H1 (cell line): Measurements from ENCODE around the gene FMC1.

Experiments
- CTCF ChIP-seq, 3 experiments: IDR thresholded peaks; 1 replicate in 2 of 3; 2 replicates in 1 of 3; pipeline versions ENCODE4 v1.5.1 to v1.6.1; 2011; ENCODE audit warnings: low read length in 3 of 3, mild to moderate bottlenecking in 3 of 3, inconsistent platforms in 2 of 3, low read depth in 1 of 3, moderate library complexity in 1 of 3; ENCODE audit not compliant: insufficient read depth in 1 of 3; ENCODE audit errors: control extremely low read depth in 1 of 3
- GABPA ChIP-seq: IDR thresholded peaks from 2 replicates; pipeline ENCODE4 v1.6.1; 2011; ENCODE audit warnings: mild to moderate bottlenecking, low read length, moderate library complexity, borderline replicate concordance; ENCODE audit not compliant: insufficient read depth
- JUND ChIP-seq: IDR thresholded peaks from 2 replicates; pipeline ENCODE4 v1.6.1; 2011; ENCODE audit warnings: mild to moderate bottlenecking, improper control_type of control experiment, low read length
- MAFK ChIP-seq: IDR thresholded peaks from 2 replicates; pipeline ENCODE4 v1.6.1; 2012; ENCODE audit warnings: low read depth, mild to moderate bottlenecking, improper control_type of control experiment, low read length
- MAX ChIP-seq: IDR thresholded peaks from 2 replicates; pipeline ENCODE4 v1.6.1; 2012; ENCODE audit warnings: inconsistent platforms
- POLR2AphosphoS5 ChIP-seq: IDR thresholded peaks from 2 replicates; pipeline ENCODE4 v1.6.1; 2011; ENCODE audit warnings: low read depth, low read length
- RFX5 ChIP-seq: IDR thresholded peaks from 2 replicates; pipeline ENCODE4 v1.6.1; 2011; ENCODE audit warnings: low read depth, low read length, improper control_type of control experiment, borderline replicate concordance

- TF ChIP-seq POLR2AphosphoS5 (no peak), CTCF (IDR thresholded peaks at IDR 0.05; ENCODE audit: control extremely low read depth in 1 of 3, insufficient read depth in 1 of 3, low read depth in 1 of 3, low read length in 3 of 3) (no peak), MAX (no peak), RFX5 (no peak), MAFK (no peak), GABPA (no peak), JUND (no peak)
These were observed 36.6 kb upstream of the FMC1 start for GRCh38 chr7:139304517-139304916.
